GM12892 (cell line): ENCODE results near the gene NCAM2.

Experiments
- POLR2A ChIP-seq: IDR thresholded peaks from 2 replicates; pipeline ENCODE4 v1.6.1; 2011; ENCODE audit warnings: low read depth, low read length, control low read depth
- POLR2AphosphoS5 ChIP-seq: IDR thresholded peaks from 2 replicates; pipeline ENCODE4 v1.6.1; 2011; ENCODE audit warnings: low read depth, low read length, control low read depth
- TAF1 ChIP-seq: IDR thresholded peaks from 2 replicates; pipeline ENCODE4 v1.6.1; 2011; ENCODE audit warnings: low read depth, mild to moderate bottlenecking, control low read depth, low read length, borderline replicate concordance

DNA sequence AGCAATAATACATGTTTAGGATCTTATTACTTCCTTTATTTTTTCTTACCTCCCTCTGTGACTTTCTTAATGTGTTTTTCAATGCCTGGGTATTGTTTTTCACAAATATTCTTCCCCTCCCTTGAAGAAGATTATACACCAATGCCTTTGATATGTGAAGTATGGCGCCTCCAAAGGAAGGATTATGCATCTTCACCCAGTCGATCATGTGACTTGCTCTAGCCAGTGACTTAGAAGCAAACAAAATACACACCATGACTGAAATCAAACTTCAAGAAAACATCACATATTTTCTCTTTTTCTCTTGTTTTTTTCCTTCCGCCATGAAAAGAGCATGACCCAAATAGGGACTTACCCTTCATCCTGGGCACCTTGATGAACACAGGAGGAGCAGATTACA, 297.1 kb downstream of the NCAM2 start:
- no peak for TF ChIP-seq POLR2A
- no peak for TF ChIP-seq POLR2AphosphoS5
- TF ChIP-seq TAF1: no peak
